Mesenchymal stem cell (in vitro differentiated cells and primary cell): Measurements from ENCODE around the gene FOSL1.
"Not testable (repeated sequence)": the region's sequence is repeated elsewhere in the genome, so short reads cannot be mapped to it uniquely, and the experiment has no call there.

Source experiments
- DNase-seq: peaks from one replicate; pipeline ENCODE4 v3.0.0-alpha.2; 2013
- H2AFZ ChIP-seq: one replicate; pipeline ENCODE4 v1.6.1; 2013; ENCODE audit warnings: low read depth, mild to moderate bottlenecking, control low read depth, inconsistent platforms, low read length, moderate library complexity
- H2AK5ac ChIP-seq: 2 replicates; pipeline ENCODE4 v1.6.1; 2013; ENCODE audit warnings: low read length, moderate library complexity, mild to moderate bottlenecking, inconsistent platforms; ENCODE audit not compliant: severe bottlenecking
- H2BK120ac ChIP-seq: one replicate; pipeline ENCODE4 v1.6.1; 2013; ENCODE audit warnings: low read depth, mild to moderate bottlenecking, inconsistent platforms, low read length, moderate library complexity
- H2BK12ac ChIP-seq, 2 experiments: one replicate each; pipeline ENCODE4 v1.6.1; 2013; ENCODE audit warnings: inconsistent platforms in 2 of 2, low read length in 2 of 2, mild to moderate bottlenecking in 2 of 2, moderate library complexity in 2 of 2, control low read depth in 1 of 2
- H2BK15ac ChIP-seq: one replicate; pipeline ENCODE4 v1.6.1; 2013; ENCODE audit warnings: mild to moderate bottlenecking, low read depth, inconsistent platforms; ENCODE audit not compliant: poor library complexity, severe bottlenecking
- H2BK5ac ChIP-seq: 2 replicates; pipeline ENCODE4 v1.6.1; 2013; ENCODE audit warnings: low read depth, mild to moderate bottlenecking, low read length, control low read depth, inconsistent platforms; ENCODE audit not compliant: poor library complexity, severe bottlenecking
- H3K14ac ChIP-seq, 2 experiments: one replicate each; pipeline ENCODE4 v1.6.1; 2013; ENCODE audit warnings: inconsistent platforms in 2 of 2, low read length in 2 of 2, control low read depth in 1 of 2, mild to moderate bottlenecking in 1 of 2, moderate library complexity in 1 of 2
- H3K18ac ChIP-seq, 2 experiments: one replicate each; pipeline ENCODE4 v1.6.1; 2013; ENCODE audit warnings: inconsistent platforms in 2 of 2, low read length in 2 of 2, control low read depth in 1 of 2, low read depth in 1 of 2, mild to moderate bottlenecking in 1 of 2
- H3K23ac ChIP-seq, 2 experiments: one replicate each; pipeline ENCODE4 v1.6.1; 2013; ENCODE audit warnings: inconsistent platforms in 2 of 2, low read length in 2 of 2, mild to moderate bottlenecking in 2 of 2, moderate library complexity in 2 of 2, control low read depth in 1 of 2
- H3K27ac ChIP-seq: 2 replicates; pipeline ENCODE4 v1.5.1; 2013; ENCODE audit warnings: mild to moderate bottlenecking, moderate library complexity, low read length, control low read depth, inconsistent platforms; ENCODE audit not compliant: poor library complexity, severe bottlenecking
- H3K27me3 ChIP-seq, 2 experiments: 2 replicates each; pipeline versions ENCODE4 v1.6.1 to v1.7.0; 2013; ENCODE audit warnings: low read length in 2 of 2, mild to moderate bottlenecking in 2 of 2, moderate library complexity in 2 of 2, control low read depth in 1 of 2, inconsistent platforms in 1 of 2; ENCODE audit not compliant: control insufficient read depth in 1 of 2, insufficient read depth in 1 of 2
- H3K36me3 ChIP-seq, 2 experiments: 2 replicates each; pipeline versions ENCODE4 v1.6.1 to v1.7.0; 2013; ENCODE audit warnings: low read length in 2 of 2, control low read depth in 1 of 2, inconsistent platforms in 1 of 2, low read depth in 1 of 2, mild to moderate bottlenecking in 1 of 2; ENCODE audit not compliant: insufficient read depth in 2 of 2, control insufficient read depth in 1 of 2
- H3K4ac ChIP-seq, 2 experiments: one replicate each; pipeline ENCODE4 v1.6.1; 2013; ENCODE audit warnings: inconsistent platforms in 2 of 2, low read length in 2 of 2, mild to moderate bottlenecking in 2 of 2, moderate library complexity in 2 of 2, control low read depth in 1 of 2, low read depth in 1 of 2
- H3K4me1 ChIP-seq: 2 replicates; pipeline ENCODE4 v1.6.1; 2013; ENCODE audit warnings: low read depth, low read length, control low read depth; ENCODE audit not compliant: control insufficient read depth, insufficient read depth
- H3K4me2 ChIP-seq: 2 replicates; pipeline ENCODE4 v1.6.1; 2013; ENCODE audit warnings: low read length, mild to moderate bottlenecking, inconsistent platforms; ENCODE audit not compliant: poor library complexity, severe bottlenecking
- H3K4me3 ChIP-seq, 2 experiments: 2 replicates each; pipeline versions ENCODE4 v1.5.1 to v1.7.0; 2013; ENCODE audit warnings: low read length in 2 of 2, mild to moderate bottlenecking in 2 of 2, control low read depth in 1 of 2, low read depth in 1 of 2; ENCODE audit not compliant: insufficient read depth in 1 of 2
- H3K79me1 ChIP-seq: replicated peaks from 2 replicates; pipeline ENCODE4 v1.6.1; 2013; ENCODE audit warnings: mild to moderate bottlenecking, control low read depth, low read length, inconsistent platforms; ENCODE audit not compliant: poor library complexity, severe bottlenecking
- H3K9ac ChIP-seq: 2 replicates; pipeline ENCODE4 v1.7.0; 2013; ENCODE audit warnings: mild to moderate bottlenecking, low read length, moderate library complexity
- H3K9me3 ChIP-seq: 2 replicates; pipeline ENCODE4 v1.7.0; 2013; ENCODE audit warnings: mild to moderate bottlenecking, low read length; ENCODE audit not compliant: control insufficient read depth
- H4K8ac ChIP-seq: one replicate; pipeline ENCODE4 v1.6.1; 2013; ENCODE audit warnings: inconsistent platforms, mild to moderate bottlenecking, low read length, moderate library complexity
- H4K91ac ChIP-seq: one replicate; pipeline ENCODE4 v1.6.1; 2013; ENCODE audit warnings: mild to moderate bottlenecking, low read length, inconsistent platforms
- WGBS: methylation state at CpG from one replicate; pipeline ENCODE4 v1.1.7; 2013; ENCODE audit warnings: mixed read lengths; 5-methylcytosine and 5-hydroxymethylcytosine counted together

Gene FOSL1

GRCh38 chr11:65848693-65849092 is 51.5 kb downstream of the FOSL1 start:
- not testable (repeated sequence) for H3K4me3 ChIP-seq

GRCh38 chr11:65847746-65848145 is 52.4 kb downstream of the FOSL1 start:
- H3K18ac ChIP-seq: no peak overlapping the region
- WGBS: 86% methylated on average over 3 of the region's 3 CpGs

More at GRCh38 chr11:65848693-65849092, 51.5 kb downstream of the FOSL1 start:
- H3K23ac ChIP-seq, H3K27ac ChIP-seq, H2BK5ac ChIP-seq, H2BK120ac ChIP-seq, H2BK12ac ChIP-seq, H4K8ac ChIP-seq, DNase-seq, H3K9ac ChIP-seq, H2BK15ac ChIP-seq, H3K27me3 ChIP-seq, H4K91ac ChIP-seq, H3K9me3 ChIP-seq, H3K18ac ChIP-seq, H2AFZ ChIP-seq, H3K4ac ChIP-seq, H2AK5ac ChIP-seq, H3K4me2 ChIP-seq, H3K79me1 ChIP-seq, H3K14ac ChIP-seq: not testable (repeated sequence)
- peaks cover 30 to 37% of the 10 kb centered on the region in 2 experiments for H3K36me3 ChIP-seq
- 80% methylated on average over 7 of the region's 7 CpGs for WGBS
- H3K4me1 ChIP-seq: peaks cover 11% of the 10 kb centered on the region

GRCh38 chr11:65844231-65844872 is 55.8 kb downstream of the FOSL1 start:
- no peak overlapping the region for H3K4me2 ChIP-seq
- H3K4ac ChIP-seq: no peak overlapping the region
- H3K27ac ChIP-seq: no peak overlapping the region
- H3K4me3 ChIP-seq: no peak overlapping the region
- H3K23ac ChIP-seq: no peak overlapping the region
- DNase-seq: no peak
- no peak overlapping the region for H2AFZ ChIP-seq
- no peak overlapping the region for H3K9ac ChIP-seq
- H2BK15ac ChIP-seq: no peak overlapping the region
- no peak overlapping the region for H4K8ac ChIP-seq
- H3K27me3 ChIP-seq: no peaks in the 10 kb centered on the region
- no peaks in the 10 kb centered on the region for H3K36me3 ChIP-seq
- no peak overlapping the region for H4K91ac ChIP-seq
- H3K9me3 ChIP-seq: no peaks in the 10 kb centered on the region
- WGBS: 92% methylated on average over 8 of the region's 10 CpGs
- no peak overlapping the region for H2AK5ac ChIP-seq
- no peak overlapping the region for H3K18ac ChIP-seq
- H3K4me1 ChIP-seq: no peaks in the 10 kb centered on the region
- no peaks in the 10 kb centered on the region for H3K79me1 ChIP-seq
- H2BK12ac ChIP-seq: no peak overlapping the region
- no peak overlapping the region for H2BK120ac ChIP-seq
- H3K14ac ChIP-seq: no peak overlapping the region
- no peak overlapping the region for H2BK5ac ChIP-seq

More at GRCh38 chr11:65847746-65848145, 52.4 kb downstream of the FOSL1 start:
- H3K27ac ChIP-seq: no peak overlapping the region
- no peak overlapping the region for H3K4me3 ChIP-seq
- H2BK5ac ChIP-seq: no peak overlapping the region
- DNase-seq: no peak
- no peak overlapping the region for H3K4ac ChIP-seq
- peaks cover 5% of the 10 kb centered on the region for H3K79me1 ChIP-seq
- no peak overlapping the region for H4K91ac ChIP-seq
- peaks cover 5% of the 10 kb centered on the region for H3K9me3 ChIP-seq
- H2AK5ac ChIP-seq: no peak overlapping the region
- H3K23ac ChIP-seq: no peak overlapping the region
- H2AFZ ChIP-seq: no peak overlapping the region
- H2BK12ac ChIP-seq: no peak overlapping the region
- no peak overlapping the region for H3K9ac ChIP-seq
- no peak overlapping the region for H2BK15ac ChIP-seq
- H3K27me3 ChIP-seq: no peaks in the 10 kb centered on the region
- no peak overlapping the region for H3K14ac ChIP-seq
- no peak overlapping the region for H3K4me2 ChIP-seq
- no peak overlapping the region for H2BK120ac ChIP-seq
- H3K4me1 ChIP-seq: peaks cover 7% of the 10 kb centered on the region
- peaks cover 20 to 28% of the 10 kb centered on the region in 2 experiments for H3K36me3 ChIP-seq
- H4K8ac ChIP-seq: no peak overlapping the region

- H2BK15ac ChIP-seq: no peak overlapping the region
- no peak overlapping the region for H3K4me2 ChIP-seq
- H3K27ac ChIP-seq: no peak overlapping the region
- H3K4me1 ChIP-seq: no peaks in the 10 kb centered on the region
- no peak overlapping the region for H3K4ac ChIP-seq
- no peaks in the 10 kb centered on the region for H3K36me3 ChIP-seq
- no peaks in the 10 kb centered on the region for H3K79me1 ChIP-seq
- H3K4me3 ChIP-seq: no peak overlapping the region
- no peak overlapping the region for H2BK5ac ChIP-seq
- H3K27me3 ChIP-seq: no peaks in the 10 kb centered on the region
- no peaks in the 10 kb centered on the region for H3K9me3 ChIP-seq
- H2AFZ ChIP-seq: no peak overlapping the region
- no peak overlapping the region for H3K9ac ChIP-seq
- no peak overlapping the region for H2AK5ac ChIP-seq
- no peak overlapping the region for H3K18ac ChIP-seq
- H4K8ac ChIP-seq: no peak overlapping the region
- no peak for DNase-seq
- 100% methylated on average over 2 of the region's 3 CpGs for WGBS
- no peak overlapping the region for H2BK12ac ChIP-seq
- no peak overlapping the region for H3K14ac ChIP-seq
- H2BK120ac ChIP-seq: no peak overlapping the region
- H4K91ac ChIP-seq: no peak overlapping the region
- H3K23ac ChIP-seq: no peak overlapping the region
Measured at GRCh38 chr11:65843811-65844210, 56.4 kb downstream of the FOSL1 start.
